GM21529 (cell line): ENCODE data around the gene LZTS3.
A peak's percentile ranks its signal among the peaks of the same experiment; 100 is the strongest.
"Not testable (repeated sequence)": the region's sequence is repeated elsewhere in the genome, so short reads cannot be mapped to it uniquely, and the experiment has no call there.

Experiments
- ATAC-seq: cut with Tn5 transposase; IDR thresholded peaks from one replicate; pipeline ENCODE4 v1.9.1; 2021; ENCODE audit not compliant: unreplicated experiment

The LZTS3 gene

DNA sequence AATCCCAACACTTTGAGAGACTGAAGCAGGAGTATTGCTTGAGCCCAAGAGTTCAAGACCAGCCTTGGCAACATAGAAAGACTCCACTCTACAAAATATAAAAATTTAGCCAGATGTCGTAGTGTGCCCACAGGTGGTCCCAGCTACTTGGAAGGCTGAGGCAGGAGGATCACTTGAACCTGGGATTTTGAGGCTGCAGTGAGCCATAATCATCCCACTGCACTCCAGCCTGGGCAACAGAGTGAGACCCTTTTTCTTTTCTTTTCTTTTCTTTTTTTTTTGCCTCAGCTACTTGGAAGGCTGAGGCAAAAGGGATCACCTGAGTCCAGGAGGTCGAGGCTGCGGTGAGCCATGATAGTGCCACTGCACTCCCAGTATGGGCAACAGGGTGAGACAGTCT lies 31.6 kb downstream of the LZTS3 start:
- ATAC-seq: no peak

DNA sequence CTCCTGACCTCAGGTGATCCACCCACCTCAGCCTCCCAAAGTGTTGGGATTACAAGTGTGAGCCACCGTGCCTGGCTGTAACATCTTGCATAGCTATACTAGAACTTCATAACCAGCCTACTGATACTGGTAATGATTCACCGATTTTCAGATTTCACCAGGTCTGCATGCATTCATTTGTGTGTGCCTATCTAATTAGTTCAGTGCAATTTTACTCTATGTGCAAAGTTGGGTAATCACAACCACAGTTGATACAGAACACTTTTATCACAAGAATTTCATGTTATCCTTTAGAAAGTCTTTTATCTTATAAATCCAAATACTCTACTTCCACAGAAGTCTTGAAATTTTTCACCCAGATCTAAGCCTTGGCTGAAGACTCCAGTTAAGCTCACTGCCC lies 35.9 kb downstream of the LZTS3 start:
- no peak for ATAC-seq

DNA sequence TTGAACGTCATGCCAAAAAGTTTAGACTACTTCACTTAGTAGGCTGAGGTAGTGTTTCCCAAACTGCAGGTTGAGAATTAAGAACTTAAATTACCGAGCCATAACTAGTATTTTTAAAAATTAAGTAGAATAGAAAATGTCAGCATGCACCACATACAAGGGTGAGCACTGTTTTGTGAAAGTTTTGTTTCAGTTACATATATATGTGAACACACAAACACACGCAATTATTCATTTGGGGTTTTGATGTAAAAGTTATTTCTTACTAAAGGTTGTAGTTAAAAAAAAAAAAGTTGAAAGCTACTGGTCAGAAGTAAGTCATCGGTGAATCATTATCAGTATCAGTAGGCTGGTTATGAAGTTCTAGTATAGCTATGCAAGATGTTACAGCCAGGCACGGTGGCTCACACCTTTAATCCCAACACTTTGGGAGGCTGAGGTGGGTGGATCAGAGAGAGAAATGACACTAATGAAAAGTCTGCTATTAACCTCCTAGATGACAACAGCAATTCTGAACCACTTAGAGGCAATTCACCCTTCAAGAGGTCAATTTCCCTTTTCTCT lies 37.8 kb downstream of the LZTS3 start:
- no peak for ATAC-seq

DNA sequence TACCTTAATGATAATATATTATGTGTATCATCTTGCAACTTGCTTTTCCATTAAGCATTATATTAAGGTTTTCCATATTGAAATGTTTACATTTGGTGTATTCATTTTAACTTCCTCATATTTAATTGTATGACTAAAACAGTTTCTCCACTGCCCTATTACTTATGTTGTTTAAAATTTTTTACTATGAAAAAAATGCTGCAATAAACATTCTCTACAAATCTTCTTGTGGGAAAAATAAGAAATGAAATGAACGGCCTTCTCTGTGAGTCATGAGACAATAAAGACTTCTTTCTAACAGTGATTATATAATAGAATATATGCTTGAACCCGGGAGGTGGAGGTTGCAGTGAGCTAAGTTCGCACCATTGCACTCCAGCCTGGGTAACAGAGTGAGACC lies 39.2 kb downstream of the LZTS3 start:
- ATAC-seq: no peak

DNA sequence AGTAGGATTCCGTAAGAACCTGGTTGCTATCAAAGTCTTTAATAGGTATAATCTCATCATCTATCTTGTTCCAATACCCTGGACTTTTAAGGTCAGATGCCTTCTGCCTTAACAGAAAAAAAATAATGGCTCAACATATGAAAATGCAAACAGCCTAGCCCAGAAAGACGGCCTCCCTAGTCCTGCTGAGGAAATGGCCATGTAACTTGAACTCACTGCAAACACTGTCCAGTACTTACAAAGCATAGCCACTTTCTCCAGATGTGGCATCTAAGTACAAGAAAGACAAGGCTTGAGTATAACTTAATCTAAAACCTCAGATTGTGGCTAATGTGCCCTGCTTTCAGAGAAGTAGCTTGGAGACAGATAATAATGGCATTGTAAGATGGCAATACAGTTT lies 40.2 kb downstream of the LZTS3 start:
- no peak for ATAC-seq

DNA sequence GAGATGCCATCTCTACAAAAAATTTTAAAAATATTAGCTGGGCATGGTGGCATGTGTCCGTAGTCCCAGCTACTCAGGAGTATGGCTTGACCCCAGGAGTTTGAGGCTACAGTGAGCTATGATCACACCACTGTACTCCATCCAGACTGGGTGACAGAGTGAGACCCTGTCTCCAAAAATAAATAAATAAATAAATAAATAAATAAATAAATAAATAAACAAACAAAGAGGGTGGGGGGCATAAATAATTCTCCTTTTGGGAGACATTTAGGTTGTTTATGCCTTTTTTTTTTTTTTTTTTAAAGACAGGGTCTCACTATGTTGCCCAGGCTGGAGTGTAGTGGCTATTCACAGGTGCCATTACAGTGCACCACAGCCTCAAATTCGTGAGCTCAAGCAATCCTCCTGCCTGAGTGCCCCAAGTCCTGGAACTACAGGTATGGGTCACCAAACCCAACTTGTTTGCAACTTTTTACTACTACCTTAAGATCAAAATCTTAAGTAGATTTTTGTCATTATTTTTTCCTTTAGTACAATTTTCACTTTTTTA lies 43.2 kb downstream of the LZTS3 start:
- no peak for ATAC-seq

DNA sequence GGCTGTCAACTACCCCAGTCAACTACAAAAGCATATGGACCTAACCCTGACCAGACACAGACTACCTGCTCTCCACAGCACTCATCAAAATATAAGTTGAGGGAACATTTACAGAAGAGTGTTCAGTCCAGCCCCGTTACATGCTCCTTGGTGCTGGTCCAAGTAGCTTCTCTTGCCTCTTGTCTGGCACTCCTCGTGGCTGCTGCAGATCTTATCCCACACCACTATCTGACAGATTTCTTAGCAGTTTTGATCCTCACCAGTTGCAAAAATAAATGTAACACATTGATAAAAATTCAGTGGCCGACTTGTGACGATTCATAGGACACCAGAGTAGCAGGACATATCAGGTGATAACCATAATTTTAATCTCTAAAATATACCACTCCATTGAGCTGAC lies 44.3 kb downstream of the LZTS3 start:
- ATAC-seq: no peak

DNA sequence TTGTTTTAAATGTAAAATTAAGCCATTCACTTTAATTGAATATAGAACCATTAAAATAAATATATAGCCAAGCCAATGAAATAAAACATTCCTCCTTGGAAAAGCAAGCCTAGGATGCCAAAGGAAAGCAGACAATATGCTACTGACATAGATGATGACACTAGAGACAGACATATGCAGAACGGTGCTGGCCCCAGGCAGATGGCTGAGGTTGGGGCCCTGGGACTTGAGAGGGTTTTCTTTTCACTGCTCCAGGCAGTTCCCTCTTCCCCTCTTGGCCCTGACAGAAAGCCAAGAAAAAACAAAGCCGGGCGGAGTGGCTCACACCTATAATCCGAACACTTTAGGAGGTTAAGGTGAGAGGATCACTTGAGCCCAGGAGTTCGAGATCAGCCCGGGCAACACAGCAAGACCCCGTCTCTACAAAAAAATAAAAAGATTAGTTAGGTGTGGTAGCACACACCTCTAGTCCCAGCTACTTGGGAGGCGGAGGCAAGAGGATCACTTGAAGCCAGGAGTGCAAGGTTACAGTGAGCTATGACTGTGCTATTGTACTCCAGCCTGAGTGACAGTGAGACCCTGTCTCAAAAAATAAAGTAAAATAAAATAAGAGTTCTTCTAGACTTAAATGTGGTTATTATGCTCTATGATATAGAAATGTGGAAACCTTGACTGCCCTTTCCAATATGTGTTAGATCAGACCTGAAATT lies 44.9 kb downstream of the LZTS3 start:
- no peak for ATAC-seq

DNA sequence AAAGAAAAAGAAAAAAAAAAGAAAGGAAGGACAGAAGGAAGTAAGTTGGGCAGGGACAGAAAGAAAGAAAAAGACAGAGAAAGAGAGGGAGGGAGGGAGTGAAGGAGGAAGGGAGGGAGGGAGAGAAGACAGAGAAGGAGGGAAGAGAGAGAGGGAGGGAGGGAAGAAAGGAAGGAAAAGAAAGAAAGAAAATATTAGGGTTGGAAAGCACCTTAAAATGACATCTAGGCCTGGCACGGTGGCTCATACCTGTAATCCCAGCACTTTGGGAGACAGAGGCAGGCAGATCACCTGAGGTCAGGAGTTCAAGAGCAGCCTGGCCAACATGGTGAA lies 46.9 kb downstream of the LZTS3 start:
- no peak for ATAC-seq

DNA sequence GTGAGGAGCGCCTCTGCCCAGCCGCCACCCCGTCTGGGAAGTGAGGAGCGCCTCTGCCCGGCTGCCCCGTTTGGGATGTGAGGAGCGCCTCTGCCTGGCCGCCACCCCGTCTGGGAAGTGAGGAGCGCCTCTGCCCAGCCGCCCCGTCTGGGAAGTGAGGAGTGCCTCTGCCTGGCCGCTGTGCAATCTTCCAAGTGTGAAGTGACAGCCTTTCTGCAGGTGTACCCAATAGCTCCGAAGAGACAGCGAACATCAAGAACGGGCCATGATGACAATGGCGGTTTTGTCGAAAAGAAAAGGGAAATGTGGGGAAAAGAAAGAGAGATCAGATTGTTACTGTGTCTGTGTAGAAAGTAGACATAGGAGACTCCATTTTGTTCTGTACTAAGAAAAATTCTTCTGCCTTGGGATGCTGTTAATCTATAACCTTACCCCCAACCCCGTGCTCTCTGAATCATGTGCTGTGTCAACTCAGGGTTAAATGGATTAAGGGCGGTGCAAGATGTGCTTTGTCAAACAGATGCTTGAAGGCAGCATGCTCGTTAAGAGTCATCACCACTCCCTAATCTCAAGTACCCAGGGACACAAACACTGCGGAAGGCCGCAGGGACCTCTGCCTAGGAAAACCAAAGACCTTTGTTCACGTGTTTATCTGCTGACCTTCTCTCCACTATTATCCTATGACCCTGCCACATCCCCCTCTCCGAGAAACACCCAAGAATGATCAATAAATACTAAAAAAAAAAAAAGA lies 47.4 kb downstream of the LZTS3 start:
- not testable (repeated sequence) for ATAC-seq

DNA sequence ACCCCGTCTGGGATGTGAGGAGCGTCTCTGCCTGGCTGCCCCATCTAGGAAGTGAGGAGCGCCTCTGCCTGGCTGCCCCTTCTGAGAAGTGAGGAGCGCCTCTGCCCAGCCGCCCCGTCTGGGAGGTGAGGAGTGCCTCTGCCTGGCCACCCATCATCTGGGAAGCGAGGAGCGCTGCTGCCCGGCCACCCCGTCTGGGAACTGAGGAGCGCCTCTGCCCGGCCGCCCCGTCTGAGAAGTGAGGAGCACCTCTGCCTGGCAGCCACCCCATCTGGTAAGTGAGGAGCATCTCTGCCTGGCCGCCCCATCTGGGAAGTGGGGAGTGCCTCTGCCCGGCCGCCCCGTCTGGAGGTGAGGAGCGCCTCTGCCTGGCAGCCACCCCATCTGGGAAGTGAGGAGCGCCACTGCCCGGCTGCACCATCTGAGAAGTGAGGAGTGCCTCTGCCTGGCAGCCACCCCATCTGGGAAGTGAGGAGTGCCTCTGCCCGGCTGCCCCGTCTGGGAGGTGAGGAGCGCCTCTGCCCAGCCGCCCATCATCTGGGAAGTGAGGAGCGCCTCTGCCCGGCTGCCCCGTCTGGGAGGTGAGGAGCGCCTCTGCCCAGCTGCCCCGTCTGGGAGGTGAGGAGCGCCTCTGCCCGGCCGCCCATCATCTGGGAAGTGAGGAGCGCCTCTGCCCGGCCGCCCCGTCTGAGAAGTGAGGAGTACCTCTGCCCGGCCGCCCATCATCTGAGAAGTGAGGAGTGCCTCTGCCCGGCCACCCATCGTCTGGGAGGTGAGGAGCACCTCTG lies 48.4 kb downstream of the LZTS3 start:
- ATAC-seq: not testable (repeated sequence)

DNA sequence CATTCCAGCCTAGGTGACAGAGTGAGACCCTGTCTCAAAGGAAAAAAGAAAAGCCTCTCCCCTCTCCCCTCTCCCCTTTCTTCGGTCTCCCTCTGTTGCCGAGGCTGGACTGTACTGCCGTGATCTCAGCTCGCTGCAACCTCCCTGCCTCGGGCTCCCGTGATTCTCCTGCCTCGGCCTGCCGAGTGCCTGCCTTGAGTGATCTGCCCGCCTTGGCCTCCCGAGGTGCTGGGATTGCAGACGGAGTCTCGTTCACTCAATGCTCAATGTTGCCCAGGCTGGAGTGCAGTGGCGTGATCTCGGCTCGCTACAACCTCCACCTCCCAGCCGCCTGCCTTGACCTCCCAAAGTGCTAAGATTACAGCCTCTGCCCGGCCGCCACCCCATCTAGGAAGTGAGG lies 49.2 kb downstream of the LZTS3 start:
- not testable (repeated sequence) for ATAC-seq

DNA sequence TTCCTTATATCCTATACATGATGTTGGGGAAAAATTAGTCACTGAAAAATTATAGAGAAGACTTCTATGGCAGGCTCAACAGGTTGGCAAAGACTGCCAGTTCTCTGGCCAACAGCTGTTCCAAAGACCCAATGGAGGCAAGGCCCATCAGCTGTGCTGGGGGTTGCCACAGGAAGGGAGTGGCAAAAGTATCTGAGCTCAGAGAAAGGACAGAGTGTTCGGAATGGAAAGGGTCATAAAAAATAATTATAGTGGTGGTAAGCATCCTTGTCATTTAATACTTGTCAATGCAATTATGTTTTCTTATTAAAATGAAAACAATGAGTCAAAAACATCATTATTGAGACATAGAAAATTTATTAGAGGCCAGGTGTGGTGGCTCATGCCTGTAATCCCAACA lies 49.8 kb downstream of the LZTS3 start:
- ATAC-seq: no peak

DNA sequence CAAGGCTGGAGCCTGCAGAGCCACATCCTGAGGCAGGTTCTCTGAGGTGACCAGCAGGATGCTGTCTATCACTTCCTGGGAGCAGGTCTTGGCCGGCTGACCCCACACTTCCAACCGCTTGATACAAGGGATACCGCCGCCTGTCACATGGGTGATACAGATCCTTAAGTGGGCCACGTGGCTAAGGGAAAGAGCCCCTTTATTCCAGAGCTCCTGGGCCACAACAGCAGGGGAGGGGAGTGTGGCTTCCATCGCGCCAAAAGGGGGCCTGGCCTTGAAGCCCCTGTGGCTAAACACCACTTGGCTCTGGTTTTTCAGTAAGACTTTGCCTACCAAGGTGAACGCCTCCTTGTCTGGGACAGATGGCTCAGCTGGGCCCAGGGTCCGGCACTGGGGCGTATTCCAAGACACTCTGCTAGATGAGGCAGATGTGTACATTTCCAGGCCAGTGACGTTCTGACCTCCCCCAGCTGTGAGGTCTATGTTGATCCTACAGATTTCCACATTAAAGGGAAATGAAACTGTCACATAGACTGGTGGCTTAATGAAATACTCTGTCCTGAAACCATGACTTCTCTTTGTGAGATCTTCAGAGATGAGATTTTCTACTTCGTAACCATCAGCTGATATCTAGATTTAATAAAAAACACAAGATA lies 51.3 kb downstream of the LZTS3 start:
- no peak for ATAC-seq

DNA sequence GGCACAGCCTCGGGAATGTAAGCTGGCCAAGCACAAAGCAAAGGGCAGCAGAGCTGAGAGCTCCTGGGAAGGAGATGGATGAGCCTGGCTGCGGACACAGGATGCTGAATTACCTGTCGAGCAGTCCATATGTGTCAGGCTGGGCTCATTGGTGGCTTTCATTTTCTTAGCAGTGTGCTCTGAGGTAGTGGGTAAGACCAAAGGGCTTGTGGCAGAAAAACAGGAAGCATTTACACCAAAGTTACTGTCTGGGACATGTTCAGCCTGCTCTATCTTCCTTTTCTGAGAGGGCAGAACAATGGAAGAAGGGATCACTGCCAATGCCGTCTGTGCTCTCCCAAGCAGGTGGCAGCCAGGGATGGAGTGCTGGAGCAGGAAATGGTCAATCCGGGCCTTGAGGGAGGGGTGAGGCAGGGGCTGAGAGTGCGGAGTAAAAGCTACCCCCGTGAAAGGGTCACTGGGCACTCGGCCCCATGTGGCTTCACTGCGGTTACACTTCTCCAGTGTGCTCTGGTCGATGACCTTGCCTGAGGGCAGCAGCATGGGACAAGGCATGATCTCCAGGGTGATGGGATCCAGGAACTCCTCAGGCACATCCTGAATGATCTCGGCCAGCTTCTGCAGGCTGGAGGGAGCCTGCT lies 52.0 kb downstream of the LZTS3 start:
- ATAC-seq: no peak

DNA sequence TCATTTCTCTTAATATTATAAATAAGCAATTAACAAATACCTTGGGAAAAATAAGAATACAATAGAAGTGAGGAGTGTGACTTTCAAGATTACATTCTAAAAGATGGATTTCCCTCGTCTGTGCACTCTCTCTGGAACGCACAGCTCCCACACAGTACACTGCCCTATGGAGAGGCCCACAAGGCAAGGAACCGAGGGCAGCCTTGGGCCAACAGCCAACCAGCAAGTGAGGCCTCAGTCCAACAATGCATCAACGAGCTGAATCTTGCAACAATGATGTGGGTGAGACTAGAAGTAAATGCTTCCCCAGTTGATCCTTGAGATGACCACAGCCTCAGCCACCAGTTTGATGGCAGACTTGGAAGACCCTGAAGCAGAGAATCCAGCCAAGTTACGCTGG lies 54.3 kb downstream of the LZTS3 start:
- ATAC-seq: no peak

DNA sequence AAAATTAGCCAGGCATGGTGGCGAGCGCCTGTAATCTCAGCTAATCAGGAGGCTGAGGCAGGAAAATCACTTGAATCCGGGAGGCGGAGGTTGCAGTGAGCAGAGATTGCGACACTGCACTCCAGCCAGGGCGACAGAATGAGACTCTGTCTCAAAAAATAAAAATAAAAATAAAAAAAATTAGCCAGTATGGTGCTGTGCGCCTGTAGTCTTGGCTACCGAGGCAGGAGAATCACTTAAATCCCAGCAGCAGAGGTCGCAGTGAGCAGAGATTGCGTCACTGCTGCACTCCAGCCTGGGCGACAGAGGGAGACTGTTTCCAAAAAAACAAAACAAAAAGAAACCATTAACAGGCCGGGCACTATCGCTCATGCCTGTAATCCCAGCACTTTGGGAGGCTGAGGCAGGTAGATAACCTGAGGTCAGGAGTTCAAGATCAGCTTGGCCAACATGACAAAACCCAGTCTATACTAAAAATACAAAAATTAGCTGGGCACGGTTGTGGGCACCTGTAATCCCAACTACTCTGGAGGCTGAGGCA lies 55.4 kb downstream of the LZTS3 start:
- ATAC-seq: peak; percentile 48

DNA sequence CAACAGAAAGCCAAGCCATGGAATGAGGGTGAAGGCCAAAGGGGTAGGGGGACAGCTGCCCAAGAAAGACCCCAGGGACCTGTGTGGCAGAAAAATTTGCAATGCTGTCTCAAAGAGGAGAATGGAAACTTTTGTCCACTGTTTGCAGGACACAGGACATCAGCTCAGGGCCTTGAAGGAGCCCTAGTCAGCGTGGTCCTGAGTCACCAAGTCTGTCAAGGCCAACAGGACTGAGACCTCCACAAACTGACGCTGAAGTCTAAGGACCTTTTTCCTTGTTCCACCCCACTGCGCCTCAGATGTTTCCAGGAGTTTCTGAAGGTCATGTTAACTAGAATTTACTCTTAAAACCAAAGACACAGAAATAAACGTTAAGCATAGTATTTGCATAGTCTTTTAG lies 57.0 kb downstream of the LZTS3 start:
- ATAC-seq: no peak

DNA sequence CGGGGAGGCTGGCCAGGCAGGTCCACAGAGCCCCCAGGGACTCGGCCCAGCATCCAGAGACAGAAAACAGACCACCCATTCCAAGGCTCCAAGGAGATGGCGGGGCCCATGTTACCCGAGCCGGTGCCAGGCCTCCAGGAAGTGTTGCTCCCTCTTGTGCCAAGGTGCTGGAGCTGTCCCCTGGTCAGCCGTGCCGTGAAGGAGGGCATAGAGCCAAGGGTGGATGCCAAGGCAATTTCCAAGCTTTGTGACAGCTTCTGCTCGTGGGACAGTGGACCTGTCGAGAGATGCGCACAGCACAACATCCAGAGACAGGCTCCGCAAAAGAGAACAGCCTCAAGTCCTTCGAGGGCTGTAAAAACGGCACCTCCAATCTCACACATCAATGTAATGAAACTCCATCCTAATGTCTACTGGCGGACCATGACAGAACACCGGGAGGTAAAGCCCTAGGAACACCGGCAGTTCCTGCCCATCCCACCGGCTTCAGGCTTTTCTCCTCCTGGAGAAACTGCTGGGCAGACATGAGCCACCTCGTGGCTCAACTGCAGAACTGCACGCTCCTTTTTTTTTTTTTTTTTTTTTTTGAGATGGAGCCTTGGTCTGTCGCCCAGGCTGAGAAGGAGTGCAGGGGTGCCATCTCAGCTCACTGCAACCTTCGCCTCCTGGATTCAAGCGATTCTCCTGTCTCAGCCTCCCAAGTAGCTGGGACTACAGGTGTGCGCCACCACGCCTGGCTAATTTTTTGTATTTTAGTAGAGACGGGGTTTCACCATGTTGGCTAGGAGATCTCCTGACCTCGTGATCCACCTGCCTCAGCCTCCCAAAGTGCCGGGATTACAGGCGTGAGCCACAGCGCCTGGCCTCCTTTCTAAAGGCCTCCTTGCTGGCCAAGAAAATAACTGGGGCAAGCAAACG lies 57.9 kb downstream of the LZTS3 start:
- ATAC-seq: no peak
